UCSD-AML1 (cell line): ENCODE data around the gene GREM2.

Source experiments
- DNase-seq: peaks from one replicate; lab custom pipeline; 2025; ENCODE audit not compliant: unreplicated experiment; lab: John Stamatoyannopoulos, UW

GREM2 gene

GRCh38 chr1:240611619-240612480 is at the start of gene GREM2:
TSS of gene GREM2 (minus strand) at chr1:240612155. CDS start at chr1:240493475, 118,680 bp downstream.
- no peak for DNase-seq

- DNase-seq, result no peak
Measured at GRCh38 chr1:240658312-240658960, 46.5 kb upstream of the GREM2 start.

GRCh38 chr1:240656531-240656930 is 44.6 kb upstream of the GREM2 start:
- DNase-seq, result no peak

GRCh38 chr1:240652961-240653409 is 41.0 kb upstream of the GREM2 start:
- no peak for DNase-seq

- no peak for DNase-seq
Measured at GRCh38 chr1:240652549-240652948, 40.6 kb upstream of the GREM2 start.

- no peak for DNase-seq
Measured at GRCh38 chr1:240650877-240651276, 38.9 kb upstream of the GREM2 start.

- no peak for DNase-seq
Measured at GRCh38 chr1:240649733-240650721, 38.1 kb upstream of the GREM2 start.

GRCh38 chr1:240646571-240647240 is 34.8 kb upstream of the GREM2 start:
- no peak for DNase-seq

- no peak for DNase-seq
Measured at GRCh38 chr1:240644732-240645131, 32.8 kb upstream of the GREM2 start.

GRCh38 chr1:240635466-240636256 is 23.7 kb upstream of the GREM2 start:
- DNase-seq, result no peak

GRCh38 chr1:240630409-240630808 is 18.5 kb upstream of the GREM2 start:
- no peak for DNase-seq

GRCh38 chr1:240621249-240621648 is 9.3 kb upstream of the GREM2 start:
- no peak for DNase-seq

GRCh38 chr1:240619906-240620621 is 8.1 kb upstream of the GREM2 start:
- no peak for DNase-seq

GRCh38 chr1:240619357-240619756 is 7.4 kb upstream of the GREM2 start:
- DNase-seq, result no peak

- DNase-seq, result no peak
Measured at GRCh38 chr1:240618946-240619345, 7.0 kb upstream of the GREM2 start.

GRCh38 chr1:240616018-240616417 is 4.1 kb upstream of the GREM2 start:
- DNase-seq, result no peak

- no peak for DNase-seq
Measured at GRCh38 chr1:240613356-240614142, 1.6 kb upstream of the GREM2 start.

- no peak for DNase-seq
Measured at GRCh38 chr1:240612811-240613210, 856 bp upstream of the GREM2 start.
